GM12892 (cell line): ENCODE results near the gene MEOX1.
"Not testable (repeated sequence)": the region's sequence is repeated elsewhere in the genome, so short reads cannot be mapped to it uniquely, and the experiment has no call there.

ENCODE experiments used
- DNase-seq: peaks from one replicate; pipeline ENCODE4 v3.0.0; 2011; ENCODE audit not compliant: insufficient read length
- FAIRE-seq: peaks from 2 replicates; lab custom pipeline; 2011; peaks lifted over from hg19 to GRCh38; lab: Jason Lieb, UNC
- POLR2A ChIP-seq: IDR thresholded peaks from 2 replicates; pipeline ENCODE4 v1.6.1; 2011; ENCODE audit warnings: low read depth, low read length, control low read depth
- POLR2AphosphoS5 ChIP-seq: IDR thresholded peaks from 2 replicates; pipeline ENCODE4 v1.6.1; 2011; ENCODE audit warnings: low read depth, low read length, control low read depth
- TAF1 ChIP-seq: IDR thresholded peaks from 2 replicates; pipeline ENCODE4 v1.6.1; 2011; ENCODE audit warnings: low read depth, mild to moderate bottlenecking, control low read depth, low read length, borderline replicate concordance

The MEOX1 gene

DNA sequence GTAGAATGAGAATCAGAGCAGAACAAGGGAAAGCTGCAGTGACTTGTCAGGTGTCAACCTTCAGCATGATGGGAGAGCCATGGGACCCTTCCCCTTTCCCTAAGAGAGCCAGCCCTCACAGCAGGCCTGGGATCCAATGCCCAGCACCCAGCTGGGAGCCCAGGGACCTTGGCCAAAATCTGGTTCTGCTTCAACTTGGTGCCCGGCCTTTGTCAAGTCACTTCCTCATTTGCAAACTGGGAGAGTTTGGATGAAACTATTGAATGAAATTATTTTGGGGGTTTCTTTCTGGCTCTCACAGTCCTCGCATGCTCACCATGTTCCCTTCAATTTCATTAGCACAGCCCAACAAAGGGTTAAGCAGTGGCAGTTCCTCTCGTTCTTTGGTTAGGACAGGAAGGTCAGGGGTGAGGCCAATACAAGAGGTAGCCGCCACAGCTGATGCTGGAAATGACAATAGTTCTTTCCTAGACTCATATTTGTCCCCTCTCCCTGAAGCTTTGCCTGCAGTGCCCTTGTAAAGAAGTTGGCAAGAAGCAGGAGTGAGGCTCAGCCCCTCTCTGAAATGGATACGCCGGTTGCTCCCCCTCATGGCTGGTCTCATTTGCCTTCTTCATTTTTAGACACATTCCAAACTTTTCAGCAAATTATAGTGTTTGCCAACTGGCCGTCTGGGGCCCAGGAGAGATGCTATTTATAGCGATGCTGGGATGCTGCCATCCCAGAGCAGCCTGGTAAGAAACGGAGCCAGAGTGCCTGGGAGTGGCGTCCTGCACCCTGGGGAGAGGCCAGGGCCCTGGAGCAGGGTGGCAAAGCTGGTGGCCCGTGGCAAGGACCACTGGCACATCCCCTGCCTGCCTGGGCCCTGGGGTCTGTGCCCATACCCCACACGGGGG lies 34.5 kb upstream of the MEOX1 start:
- TF ChIP-seq POLR2AphosphoS5, result no peak
- no peak for TF ChIP-seq TAF1
- TF ChIP-seq POLR2A, result no peak
- DNase-seq (no peak), FAIRE-seq (no peak)

DNA sequence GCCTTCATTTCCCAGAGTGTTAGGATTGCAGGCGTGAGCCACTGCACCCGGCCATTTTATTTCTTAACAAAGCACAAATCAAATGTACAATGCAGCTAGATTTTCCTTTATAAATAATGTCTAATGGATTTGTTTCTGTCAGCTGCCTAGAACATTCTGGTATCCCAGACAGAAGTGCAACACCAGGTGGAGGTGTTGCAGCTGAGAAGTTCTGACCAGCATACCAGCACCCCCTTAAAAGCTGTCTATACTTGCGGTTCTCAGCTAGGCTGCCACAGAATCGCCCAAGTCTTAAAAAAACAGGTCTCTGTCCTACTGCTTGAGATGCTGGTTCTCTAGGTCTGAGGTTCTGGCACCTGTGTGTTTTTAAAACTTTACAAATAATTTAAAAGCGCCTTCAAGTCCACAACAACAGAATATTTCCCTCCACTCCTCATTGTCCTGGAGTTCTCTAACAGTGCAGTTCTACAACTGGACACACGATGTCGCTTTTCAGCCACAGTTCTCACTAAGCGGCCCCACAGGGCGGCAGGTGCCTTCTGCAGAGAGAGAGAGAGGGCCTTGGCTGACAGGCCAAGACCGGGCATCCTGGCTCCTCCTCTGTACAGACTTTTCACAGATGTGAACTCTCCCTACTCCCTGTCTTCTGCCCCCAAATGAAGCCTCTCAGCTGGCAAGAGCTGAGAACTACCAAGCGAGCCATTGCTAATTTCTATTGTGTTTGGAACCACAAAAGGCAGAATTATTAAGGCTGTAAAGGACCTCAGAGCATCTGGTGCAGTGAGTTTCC lies 32.6 kb upstream of the MEOX1 start:
- FAIRE-seq (peak; percentile 87), DNase-seq (peak; percentile 65)
- TF ChIP-seq TAF1 (no peak), POLR2A (no peak), POLR2AphosphoS5 (no peak)

GRCh38 chr17:43691317-43691693 lies 29.6 kb upstream of the MEOX1 start:
- no peak for TF ChIP-seq POLR2AphosphoS5
- TF ChIP-seq POLR2A, result no peak
- no peak for TF ChIP-seq TAF1
- DNase-seq, result no peak
- FAIRE-seq, result no peak

DNA sequence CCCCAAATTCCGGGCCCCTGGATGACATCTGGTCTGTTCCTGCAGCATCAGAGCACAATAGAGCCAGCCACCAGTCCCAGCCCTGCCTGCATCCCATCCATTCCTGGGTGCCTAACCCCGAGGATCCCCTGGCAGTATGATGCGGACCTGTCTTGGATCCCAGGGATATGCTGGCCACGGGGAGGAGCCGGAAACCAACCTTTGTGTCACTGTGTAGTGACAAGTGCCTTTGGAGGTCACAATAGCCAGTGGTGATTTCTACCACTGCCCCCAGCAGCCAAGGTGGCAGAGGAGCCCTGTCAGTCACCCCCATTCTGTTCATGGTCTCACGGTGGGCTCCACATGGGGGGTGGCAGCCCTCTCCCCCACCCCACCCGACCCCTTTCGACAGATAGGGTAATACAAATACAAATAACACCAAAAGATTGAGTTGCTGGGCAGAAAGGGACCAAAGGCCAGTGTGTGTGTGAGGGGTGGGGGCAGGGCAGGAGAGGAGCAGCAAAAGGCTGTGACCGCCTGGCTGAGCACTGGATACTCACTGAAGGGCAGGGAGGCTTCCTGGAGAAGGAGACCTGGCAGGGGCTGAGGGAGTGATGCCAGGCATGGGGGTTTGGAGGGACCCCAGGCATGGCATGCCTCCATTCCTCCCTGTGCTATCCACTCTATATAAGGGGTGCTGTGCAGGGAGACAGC lies 29.0 kb upstream of the MEOX1 start:
- no peak for FAIRE-seq

DNA sequence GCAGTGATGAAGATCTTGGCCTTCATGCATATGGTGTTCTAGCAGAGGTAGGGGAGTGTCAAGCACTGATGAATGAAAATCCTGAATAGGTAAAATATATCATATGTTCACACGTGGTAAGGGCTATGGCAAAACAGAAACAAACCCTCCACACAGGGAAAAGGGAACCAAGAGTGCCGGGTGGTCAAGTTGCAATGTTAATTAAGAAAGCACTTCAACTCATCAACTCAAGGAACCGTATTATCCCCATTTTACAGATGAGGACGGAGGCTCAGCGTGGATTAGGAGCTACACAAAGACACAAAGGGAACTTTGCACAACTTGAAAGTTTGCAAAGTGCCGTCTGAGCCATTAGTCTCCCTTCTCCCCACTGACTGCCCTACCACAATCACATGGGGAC lies 28.1 kb upstream of the MEOX1 start:
- TF ChIP-seq POLR2A (no peak), TAF1 (no peak), POLR2AphosphoS5 (no peak)
- DNase-seq, result no peak
- no peak for FAIRE-seq

More for the DNA sequence above, 29.0 kb upstream of the MEOX1 start:
- no peak for DNase-seq
- TF ChIP-seq POLR2A (no peak), TAF1 (no peak)

DNA sequence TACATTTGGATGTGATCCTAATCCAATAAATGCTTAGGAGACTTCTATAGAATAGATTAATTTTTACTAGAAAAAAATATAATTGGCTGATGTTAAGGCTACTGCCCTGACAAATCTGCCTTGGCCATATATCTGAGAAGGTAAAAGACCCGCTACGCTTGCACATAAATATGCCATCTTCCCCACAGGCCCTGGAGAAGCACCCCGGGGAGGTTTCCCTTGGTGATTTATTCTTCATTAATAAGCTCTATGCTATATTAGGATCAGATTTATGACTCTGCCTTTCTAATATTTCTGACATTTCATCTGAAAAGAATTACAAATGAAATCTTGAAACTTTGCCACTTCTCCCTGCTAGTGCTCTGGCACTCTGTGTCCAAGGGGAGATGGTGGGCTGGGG lies 27.4 kb upstream of the MEOX1 start:
- DNase-seq (no peak), FAIRE-seq (no peak)
- TF ChIP-seq POLR2A (no peak), TAF1 (no peak), POLR2AphosphoS5 (no peak)

DNA sequence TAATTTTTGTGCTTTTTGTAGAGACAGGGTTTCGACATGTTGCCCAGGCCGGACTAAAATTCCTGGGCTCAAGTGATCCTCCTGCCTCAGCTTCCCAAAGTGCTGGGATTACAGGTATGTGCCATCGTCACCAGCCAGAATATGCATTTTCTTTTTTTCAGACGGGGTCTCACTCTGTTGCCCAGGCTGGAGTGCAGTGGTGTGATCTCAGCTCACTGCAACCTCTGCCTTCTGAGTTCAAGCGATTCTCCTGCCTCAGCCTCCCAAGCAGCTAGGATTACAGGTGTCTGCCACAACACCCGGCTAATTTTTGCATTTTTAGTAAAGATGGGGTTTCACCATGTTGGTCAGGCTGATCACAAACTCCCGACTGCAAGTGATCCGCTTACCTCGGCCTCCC lies 25.2 kb upstream of the MEOX1 start:
- not testable (repeated sequence) for FAIRE-seq

GRCh38 chr17:43683928-43684653 lies 22.4 kb upstream of the MEOX1 start:
- DNase-seq (no peak), FAIRE-seq (no peak)
- TF ChIP-seq TAF1 (no peak), POLR2A (no peak), POLR2AphosphoS5 (no peak)

More for the DNA sequence above, 25.2 kb upstream of the MEOX1 start:
- DNase-seq, result not testable (repeated sequence)

DNA sequence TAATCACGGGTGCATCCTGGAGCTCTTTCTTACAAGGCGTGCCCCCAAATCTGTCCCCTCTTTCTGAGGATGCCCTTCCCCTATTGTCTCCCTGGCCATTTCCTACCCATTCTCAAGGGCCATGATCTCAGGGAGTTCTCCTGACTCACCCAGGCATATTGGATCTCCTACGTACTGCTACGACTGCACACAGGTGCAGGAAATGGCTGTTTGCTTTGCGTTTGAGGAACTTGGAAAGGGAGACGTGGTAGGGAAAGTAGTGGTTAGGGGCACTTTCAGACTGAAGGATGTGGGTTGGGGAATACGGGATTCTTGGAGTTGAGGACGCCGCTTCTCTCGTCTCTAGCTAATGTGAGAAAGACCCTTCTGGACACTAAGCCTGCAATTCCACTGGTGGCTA lies 18.7 kb upstream of the MEOX1 start:
- FAIRE-seq (no peak), DNase-seq (no peak)
- TF ChIP-seq TAF1 (no peak), POLR2A (no peak), POLR2AphosphoS5 (no peak)

DNA sequence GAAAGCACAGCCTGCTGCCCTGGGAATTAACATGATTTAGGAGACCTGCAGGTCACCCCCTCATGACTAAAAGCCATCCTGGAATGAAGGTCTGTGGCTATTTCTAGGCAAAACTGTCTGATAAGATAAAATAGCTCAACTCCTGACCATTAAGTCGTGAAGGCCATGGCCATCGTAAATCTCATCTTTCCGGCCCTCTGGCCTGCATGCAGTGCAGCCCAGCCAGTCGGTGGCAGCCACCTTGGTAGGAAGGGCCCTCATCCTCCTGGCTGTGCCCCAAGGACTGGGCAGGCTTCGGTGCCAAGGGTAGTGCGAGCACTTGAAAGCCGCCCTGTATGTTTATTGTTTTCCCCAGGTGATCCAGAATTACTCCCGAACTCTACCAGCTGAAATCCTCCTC lies 18.2 kb upstream of the MEOX1 start:
- FAIRE-seq (no peak), DNase-seq (no peak)
- no peak for TF ChIP-seq TAF1
- TF ChIP-seq POLR2AphosphoS5, result no peak
- no peak for TF ChIP-seq POLR2A

DNA sequence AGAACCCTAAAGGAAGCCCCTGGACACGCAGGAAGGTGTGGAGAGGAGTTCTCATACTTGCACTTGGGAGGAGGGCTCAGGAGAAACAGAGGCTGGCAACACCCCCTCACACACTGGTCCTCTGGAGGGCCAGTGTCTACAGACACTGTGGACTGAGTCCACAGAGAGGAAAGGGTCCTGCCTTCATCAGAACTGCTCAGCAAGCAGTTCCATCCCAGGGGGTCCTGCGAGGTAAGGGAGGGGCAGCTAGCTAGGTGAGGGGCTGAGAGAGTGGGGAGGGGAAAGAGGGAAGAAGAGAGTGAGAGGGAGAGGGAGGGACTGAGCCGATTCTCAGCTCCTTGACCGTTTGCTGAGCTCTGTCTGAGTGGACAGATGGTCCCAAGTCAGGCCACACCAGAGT lies 17.7 kb upstream of the MEOX1 start:
- DNase-seq, result no peak
- no peak for FAIRE-seq
- TF ChIP-seq TAF1, result no peak
- TF ChIP-seq POLR2A, result no peak
- no peak for TF ChIP-seq POLR2AphosphoS5
